Gastrocnemius medialis (tissue), 4 donors: ENCODE measurements around the gene USP24. TPM values are rescaled to one million over a fixed set of nuclear protein-coding genes. Genes with fewer than 3 reads are reported as not detected.

Source experiments
- ATAC-seq, 2 donors: fragments of 150-250 bp; one replicate each; pipeline ENCODE4 v1.9.1; 2016
- DNase-seq, 2 donors: peaks; one replicate each; pipeline ENCODE4 v3.0.0-alpha.2; 2019
- H3K27ac ChIP-seq, 4 donors: fragments of 200-600 bp; sonication (generic); 1 replicate in 1 of 4; 2 replicates in 3 of 4; pipeline ENCODE4 v1.5.1; 2016 to 2018; ENCODE audit warnings: mild to moderate bottlenecking in 2 of 4, moderate library complexity in 1 of 4
- H3K27me3 ChIP-seq, 3 donors: fragments of 200-600 bp; sonication (generic) in 2 of 3; 1 replicate in 1 of 3; 2 replicates in 2 of 3; pipeline versions ENCODE4 v1.5.1 to v1.6.0; 2016 to 2019; ENCODE audit warnings: mild to moderate bottlenecking in 1 of 3, moderate library complexity in 1 of 3
- H3K36me3 ChIP-seq, 2 donors: fragments of 200-600 bp; sonication (generic) in 1 of 2; one replicate each; pipeline ENCODE4 v1.5.1; 2017 to 2018
- H3K4me1 ChIP-seq, 2 donors: fragments of 200-600 bp; sonication (generic) in 1 of 2; one replicate each; pipeline ENCODE4 v1.5.1; 2016 to 2017; ENCODE audit warnings: mild to moderate bottlenecking in 2 of 2
- H3K4me3 ChIP-seq, 4 donors: fragments of 200-600 bp; sonication (generic) in 3 of 4; 1 replicate in 1 of 4; 2 replicates in 3 of 4; pipeline ENCODE4 v1.5.1; 2016 to 2019; ENCODE audit warnings: mild to moderate bottlenecking in 2 of 4
- H3K9me3 ChIP-seq, 3 donors: fragments of 200-600 bp; sonication (generic) in 2 of 3; 1 replicate in 1 of 3; 2 replicates in 2 of 3; pipeline ENCODE4 v1.5.1; 2016 to 2019
- POLR2A ChIP-seq, 2 donors: fragments of 450-650 bp; IDR thresholded peaks; one replicate each; pipeline ENCODE4 v1.6.1; 2017; ENCODE audit warnings: antibody characterized with exemption in 2 of 2, mild to moderate bottlenecking in 2 of 2, moderate library complexity in 2 of 2
- in situ Hi-C, 4 donors: fragments of 200-750 bp; cut with MboI; loops; one replicate each; pipeline versions ENCODE4 v1.15.0 to v1.8.0; 2017; ENCODE audit warnings: low sequenced_read_pairs in 4 of 4
- intact Hi-C: fragments of 100-400 bp; cut with DNase I; formaldehyde crosslinking; loops from one replicate; pipeline ENCODE4 v1.15.1; 2023; ENCODE audit warnings: low total_unique reads
- total RNA-seq, 4 donors: library from RNA; depleted of rRNA; stranded (reverse); fragments of >200 nt; gene quantifications; one replicate each; pipeline versions ENCODE4 v1.1.0 to v1.2.3, GENCODE V29; 2016
- TF ChIP-seq, protein P1 (sequence below), 5 experiments: fragments of 450-650 bp in 3 of 5; fragments of 200-600 bp in 2 of 5; sonication (generic) in 2 of 5; IDR thresholded peaks in 4 of 5; conservative IDR thresholded peaks in 1 of 5; 1 replicate in 4 of 5; 2 replicates in 1 of 5; pipeline ENCODE4 v1.5.1; 2016 to 2019; ENCODE audit warnings: antibody characterized with exemption in 5 of 5, mild to moderate bottlenecking in 3 of 5, moderate library complexity in 3 of 5

USP24 gene
- total RNA-seq, 4 donors from 2014 or later: 77.3 to 102 (median 90.8) TPM

DNA sequence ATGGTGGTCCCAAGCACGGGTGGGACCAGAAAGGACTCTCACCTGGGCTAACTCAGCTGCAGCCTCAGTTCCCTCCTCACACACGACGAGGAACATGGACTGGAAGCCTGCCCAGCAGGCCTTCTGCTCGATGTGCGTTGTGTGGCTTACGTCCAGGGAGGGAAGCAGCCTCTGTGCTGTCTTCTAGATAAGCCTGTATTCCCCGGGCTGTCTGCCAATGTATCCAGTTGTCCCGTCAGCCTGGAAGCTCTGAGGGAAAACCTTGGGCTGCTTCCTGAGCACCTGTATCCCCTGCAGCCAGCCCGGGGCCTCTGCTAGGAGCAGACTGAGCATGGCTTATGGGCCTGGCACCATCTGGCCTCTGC lies 165.3 kb downstream of the USP24 start:
- Histone ChIP-seq H3K9me3 (no peaks in the 10 kb centered on the region), H3K27me3 (no peaks in the 10 kb centered on the region), H3K27ac (no peak overlapping the region), H3K4me1 (peaks cover 7 to 11% of the 10 kb centered on the region in 2 donors), H3K4me3 (no peak overlapping the region), H3K36me3 (no peaks in the 10 kb centered on the region)
- in situ Hi-C loops (no loop called here), intact Hi-C loops (no loop called here)
- DNase-seq: no peak
- no peak for TF ChIP-seq POLR2A (IDR thresholded peaks at IDR 0.05)
- TF ChIP-seq, protein P1, sequence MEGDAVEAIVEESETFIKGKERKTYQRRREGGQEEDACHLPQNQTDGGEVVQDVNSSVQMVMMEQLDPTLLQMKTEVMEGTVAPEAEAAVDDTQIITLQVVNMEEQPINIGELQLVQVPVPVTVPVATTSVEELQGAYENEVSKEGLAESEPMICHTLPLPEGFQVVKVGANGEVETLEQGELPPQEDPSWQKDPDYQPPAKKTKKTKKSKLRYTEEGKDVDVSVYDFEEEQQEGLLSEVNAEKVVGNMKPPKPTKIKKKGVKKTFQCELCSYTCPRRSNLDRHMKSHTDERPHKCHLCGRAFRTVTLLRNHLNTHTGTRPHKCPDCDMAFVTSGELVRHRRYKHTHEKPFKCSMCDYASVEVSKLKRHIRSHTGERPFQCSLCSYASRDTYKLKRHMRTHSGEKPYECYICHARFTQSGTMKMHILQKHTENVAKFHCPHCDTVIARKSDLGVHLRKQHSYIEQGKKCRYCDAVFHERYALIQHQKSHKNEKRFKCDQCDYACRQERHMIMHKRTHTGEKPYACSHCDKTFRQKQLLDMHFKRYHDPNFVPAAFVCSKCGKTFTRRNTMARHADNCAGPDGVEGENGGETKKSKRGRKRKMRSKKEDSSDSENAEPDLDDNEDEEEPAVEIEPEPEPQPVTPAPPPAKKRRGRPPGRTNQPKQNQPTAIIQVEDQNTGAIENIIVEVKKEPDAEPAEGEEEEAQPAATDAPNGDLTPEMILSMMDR (IDR thresholded peaks at IDR 0.05 in 4 of 5, conservative IDR thresholded peaks at IDR 0.05 in 1 of 5): no peak
- no peak for ATAC-seq

DNA sequence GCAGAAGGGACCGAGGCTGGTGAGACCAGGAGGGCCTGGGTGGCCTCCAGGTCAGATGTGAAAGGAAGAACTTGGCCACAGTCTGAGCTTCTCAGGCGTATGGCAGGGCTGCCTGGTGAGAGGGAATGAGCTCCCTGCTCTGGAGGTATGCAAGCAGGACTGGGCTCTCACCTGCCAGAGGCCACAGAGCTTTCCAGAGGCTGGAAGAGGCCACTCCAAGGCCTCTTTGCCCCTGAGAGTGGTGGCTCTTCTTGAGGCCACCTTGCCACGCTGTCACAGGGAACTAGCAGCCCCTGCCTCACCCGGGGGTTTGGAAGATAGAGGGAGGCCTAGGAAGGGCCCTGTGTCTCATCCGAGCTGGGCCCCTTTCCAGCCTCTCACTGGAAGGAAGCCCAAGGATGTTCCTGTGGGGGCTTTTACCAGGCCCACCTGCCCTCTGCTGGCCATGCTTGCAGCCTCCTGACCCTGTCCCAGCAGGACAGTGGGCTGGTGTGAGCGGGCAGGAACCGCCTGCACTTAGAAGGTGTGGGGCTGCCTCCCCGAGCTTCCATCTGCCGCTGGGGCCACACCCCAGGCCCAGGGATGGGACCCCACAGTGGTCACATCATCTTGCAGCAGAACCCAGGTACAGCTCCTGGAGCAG lies 165.8 kb downstream of the USP24 start:
- intact Hi-C loops: no loop called here
- ATAC-seq (no peak), DNase-seq (no peak)

DNA sequence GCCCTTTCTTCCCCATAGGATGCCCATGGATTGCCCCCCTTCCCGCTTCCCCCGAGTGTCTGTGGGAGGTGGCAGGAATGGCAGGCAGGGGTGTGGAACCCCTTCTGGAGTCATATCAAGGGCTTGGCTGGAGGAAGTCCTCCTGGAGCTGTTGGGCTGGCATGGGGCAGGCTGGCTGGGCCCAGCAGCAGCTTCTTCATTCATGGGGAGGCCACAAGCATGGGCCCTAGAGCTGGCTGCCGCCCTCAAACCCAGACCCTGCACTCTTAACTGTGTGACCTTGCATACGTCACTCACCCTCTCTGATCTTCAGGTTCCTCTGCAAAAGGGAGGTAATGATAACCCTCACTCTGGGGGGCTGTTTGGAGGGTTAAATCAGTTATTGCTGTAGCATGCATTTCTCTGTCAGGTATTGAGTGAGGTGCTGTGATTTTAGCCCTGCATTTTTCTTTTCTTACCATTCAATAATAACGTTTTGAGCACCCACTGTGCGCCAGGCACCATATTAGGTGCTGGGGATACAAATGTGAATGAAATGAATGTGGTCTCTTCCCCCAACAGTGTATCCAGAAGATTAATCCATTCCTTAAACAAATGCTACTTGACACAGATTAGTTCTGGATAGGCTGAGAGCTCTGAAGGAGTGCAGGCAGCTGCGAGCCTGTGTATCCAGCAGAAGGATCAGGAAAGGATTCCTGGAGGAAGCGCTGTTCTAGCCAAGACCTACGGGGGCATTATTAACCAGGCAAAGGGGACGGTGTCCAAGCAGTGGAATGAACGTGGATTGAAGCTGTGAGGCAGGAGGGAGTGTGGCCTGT lies 166.5 kb downstream of the USP24 start:
- intact Hi-C loops (no loop called here), in situ Hi-C loops (no loop called here)
- no peaks in the 10 kb centered on the region for H3K9me3 ChIP-seq
- H3K4me1 ChIP-seq: peaks cover 7% of the 10 kb centered on the region in 2 donors
- no peaks in the 10 kb centered on the region for H3K27me3 ChIP-seq
- no peaks in the 10 kb centered on the region for H3K36me3 ChIP-seq
- no peak overlapping the region for H3K27ac ChIP-seq
- H3K4me3 ChIP-seq: no peak overlapping the region
- no peak for DNase-seq
- no peak for ATAC-seq
- TF ChIP-seq, protein P1 (IDR thresholded peaks at IDR 0.05 in 4 of 5, conservative IDR thresholded peaks at IDR 0.05 in 1 of 5): no peak
- no peak for TF ChIP-seq POLR2A (IDR thresholded peaks at IDR 0.05)

More for the DNA sequence above, 165.8 kb downstream of the USP24 start:
- Histone ChIP-seq H3K9me3 (no peaks in the 10 kb centered on the region), H3K36me3 (no peaks in the 10 kb centered on the region), H3K27me3 (no peaks in the 10 kb centered on the region), H3K27ac (no peak overlapping the region), H3K4me1 (peaks cover 7 to 10% of the 10 kb centered on the region in 2 donors), H3K4me3 (no peak overlapping the region)
- TF ChIP-seq, protein P1 (IDR thresholded peaks at IDR 0.05 in 4 of 5, conservative IDR thresholded peaks at IDR 0.05 in 1 of 5): no peak
- TF ChIP-seq POLR2A (IDR thresholded peaks at IDR 0.05): no peak
- in situ Hi-C loops: no loop called here

DNA sequence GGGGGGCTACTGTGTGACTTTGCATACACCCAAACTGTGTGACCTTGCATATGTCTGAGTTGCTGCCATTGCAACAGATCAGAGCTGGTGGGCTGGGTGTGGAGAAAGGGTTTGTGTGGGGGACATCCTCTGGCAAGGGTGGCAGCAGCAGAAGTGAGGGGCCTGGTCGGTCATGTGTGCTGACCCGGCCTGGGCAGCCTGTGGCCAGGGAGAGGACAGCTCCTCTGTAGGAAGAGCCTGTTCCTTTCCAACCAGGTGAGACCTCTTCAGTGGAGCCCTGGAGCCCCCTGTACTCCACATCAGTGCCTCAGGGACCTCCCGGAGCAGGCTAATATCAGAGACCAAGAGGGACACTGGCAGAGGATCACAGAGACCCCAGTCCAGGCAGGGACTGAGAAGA lies 167.6 kb downstream of the USP24 start:
- ATAC-seq (no peak), DNase-seq (no peak)
- TF ChIP-seq, protein P1 (IDR thresholded peaks at IDR 0.05 in 4 of 5, conservative IDR thresholded peaks at IDR 0.05 in 1 of 5): no peak
- no peak for TF ChIP-seq POLR2A (IDR thresholded peaks at IDR 0.05)
- Histone ChIP-seq H3K27me3 (no peaks in the 10 kb centered on the region), H3K4me1 (peaks cover 0 to under 1% of the 10 kb centered on the region in 2 donors), H3K36me3 (no peaks in the 10 kb centered on the region), H3K9me3 (no peaks in the 10 kb centered on the region), H3K4me3 (no peak overlapping the region), H3K27ac (no peak overlapping the region)
- in situ Hi-C loops (no loop called here), intact Hi-C loops (no loop called here)
